Adipose tissue (tissue), 3 donors: ENCODE data around the gene SPRYD7. TPM values are rescaled to one million over a fixed set of nuclear protein-coding genes. Genes with fewer than 3 reads are reported as not detected.
"Not testable (repeated sequence)": the region's sequence is repeated elsewhere in the genome, so short reads cannot be mapped to it uniquely, and the experiment has no call there.

Source experiments
- H3K27ac ChIP-seq: one replicate; pipeline ENCODE4 v1.5.1; 2013; ENCODE audit warnings: low read depth, low read length
- WGBS, 3 donors: extraction: QIAGEN DNeasy Blood & Tissue Kit; methylation state at CpG; one replicate each; pipeline ENCODE4 v1.1.7; 2013; 5-methylcytosine and 5-hydroxymethylcytosine counted together
- polyA plus RNA-seq, 3 donors: library from polyadenylated mRNA; stranded (reverse); fragments of 200-250 nt; gene quantifications; one replicate each; pipeline ENCODE4 v1.2.3, GENCODE V29; 2013
- donor health status: healthy with polysubstance abuse.
- donor health status: Bipolar disorder and iron deficiency.
- donor health status: healthy.

SPRYD7 gene
- polyA plus RNA-seq, 3 donors, result 3.1 to 6.7 (median 4.7) TPM

DNA sequence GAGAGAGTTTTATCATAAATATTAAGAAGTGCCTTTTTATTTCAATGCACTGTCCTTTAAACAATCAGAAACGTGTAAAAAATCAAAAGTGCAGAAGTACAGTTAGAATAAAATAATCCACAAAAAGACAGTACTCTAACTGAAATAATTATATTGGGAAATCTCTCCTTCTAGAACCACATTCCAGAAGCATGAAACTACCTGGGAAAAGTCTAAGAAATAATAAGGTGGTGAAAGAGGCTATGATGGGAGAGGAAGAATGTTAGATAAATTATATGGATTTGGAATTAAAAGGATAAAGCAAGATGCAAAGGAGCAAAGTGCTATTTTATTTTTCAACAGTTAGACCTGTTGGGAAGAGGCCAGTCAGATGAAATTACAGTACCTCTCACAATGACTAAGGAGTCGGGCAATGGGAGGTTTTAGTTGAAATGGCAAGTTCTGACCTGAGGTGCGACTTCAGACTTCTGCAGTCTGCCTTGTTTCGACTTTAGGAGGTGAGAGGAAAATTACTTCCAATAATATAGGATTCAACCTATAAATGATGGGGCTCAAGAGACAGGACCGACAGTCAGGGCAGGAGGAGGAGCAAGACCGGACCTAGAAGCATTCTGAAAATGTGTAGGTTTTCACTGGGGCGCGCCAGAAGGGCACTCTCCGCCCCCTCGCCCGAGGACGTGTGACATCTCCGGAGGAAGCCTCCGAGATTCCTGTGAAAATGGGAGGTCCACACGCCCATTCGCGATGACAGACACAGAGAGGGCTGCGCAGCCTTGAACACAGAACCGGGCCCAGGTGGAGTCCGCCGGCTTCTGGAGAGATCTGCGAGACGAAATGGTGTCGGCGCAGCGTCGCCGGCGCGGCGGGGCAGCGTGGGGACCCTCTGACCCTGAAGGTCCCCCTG, 717 bp downstream of the SPRYD7 start:
- 2% methylated on average over 32 of the region's 32 CpGs for WGBS, 3 donors
- H3K27ac ChIP-seq, result no peak overlapping the region

GRCh38 chr13:49933511-49933910, 2.6 kb downstream of the SPRYD7 start:
- no peak overlapping the region for H3K27ac ChIP-seq
- 92 to 96% (median 95%) methylated on average over 7 of the region's 7 CpGs for WGBS, 3 donors

DNA sequence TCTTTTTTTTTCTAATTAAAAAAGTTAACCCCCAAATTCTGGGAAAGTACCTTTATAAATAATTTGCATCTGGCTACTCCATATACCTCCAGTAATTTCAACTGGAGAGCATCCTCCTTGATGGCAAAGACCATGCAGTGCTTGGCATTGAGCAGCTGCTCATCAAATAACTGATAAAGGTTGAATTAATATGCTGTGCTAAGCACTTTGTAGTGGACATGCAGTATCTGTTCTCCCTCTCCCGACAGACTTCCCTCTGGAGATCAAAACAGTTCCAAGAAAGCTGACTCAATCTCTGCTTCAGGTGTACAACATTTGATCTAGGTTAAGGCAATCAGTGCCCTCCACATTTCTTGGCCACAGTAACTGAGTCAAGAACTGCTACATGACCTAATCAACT, 3.3 kb downstream of the SPRYD7 start:
- 27 to 60% (median 47%) methylated on average over 1 of the region's 1 CpG for WGBS, 3 donors
- H3K27ac ChIP-seq, result no peak overlapping the region

GRCh38 chr13:49932066-49932465, 4.1 kb downstream of the SPRYD7 start:
- H3K27ac ChIP-seq, result no peak overlapping the region
- 79 to 93% (median 92%) methylated on average over 2 of the region's 2 CpGs for WGBS, 3 donors

- 62 to 83% (median 66%) methylated on average over 3 of the region's 3 CpGs for WGBS, 3 donors
- no peak overlapping the region for H3K27ac ChIP-seq
These were observed 8.4 kb downstream of the SPRYD7 start for GRCh38 chr13:49927755-49928154.

DNA sequence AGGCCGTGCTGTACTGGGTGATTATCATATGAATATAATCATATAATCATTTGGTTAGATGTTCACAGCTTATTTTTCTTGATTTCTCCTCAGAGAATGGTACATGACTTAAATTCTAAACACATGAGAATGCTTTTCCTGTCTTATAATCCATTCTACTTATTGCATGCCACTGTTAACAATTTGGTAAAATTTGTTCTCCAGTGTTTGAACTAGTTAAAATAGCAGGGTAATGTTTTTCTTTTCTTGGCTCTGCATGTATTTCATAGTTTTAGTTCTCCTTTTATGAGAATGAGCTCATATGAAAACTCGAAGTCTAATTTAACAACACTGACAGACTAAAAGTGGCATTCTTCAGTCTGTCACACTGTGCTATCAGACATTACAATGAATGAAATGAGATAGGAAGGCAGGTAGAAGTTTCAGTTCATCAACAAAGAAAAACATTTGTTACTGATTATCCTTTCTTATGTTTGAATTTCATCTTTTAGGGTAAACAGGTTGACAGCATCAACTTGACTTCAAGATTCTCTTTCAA, 10.2 kb downstream of the SPRYD7 start:
- H3K27ac ChIP-seq, result no peak overlapping the region
- 86 to 91% (median 89%) methylated on average over 2 of the region's 2 CpGs for WGBS, 3 donors

- no peak overlapping the region for H3K27ac ChIP-seq
These were observed 13.8 kb downstream of the SPRYD7 start for GRCh38 chr13:49922301-49922700.

GRCh38 chr13:49920969-49921368, 15.2 kb downstream of the SPRYD7 start:
- 88 to 96% (median 95%) methylated on average over 4 of the region's 4 CpGs for WGBS, 3 donors
- H3K27ac ChIP-seq, result not testable (repeated sequence)

DNA sequence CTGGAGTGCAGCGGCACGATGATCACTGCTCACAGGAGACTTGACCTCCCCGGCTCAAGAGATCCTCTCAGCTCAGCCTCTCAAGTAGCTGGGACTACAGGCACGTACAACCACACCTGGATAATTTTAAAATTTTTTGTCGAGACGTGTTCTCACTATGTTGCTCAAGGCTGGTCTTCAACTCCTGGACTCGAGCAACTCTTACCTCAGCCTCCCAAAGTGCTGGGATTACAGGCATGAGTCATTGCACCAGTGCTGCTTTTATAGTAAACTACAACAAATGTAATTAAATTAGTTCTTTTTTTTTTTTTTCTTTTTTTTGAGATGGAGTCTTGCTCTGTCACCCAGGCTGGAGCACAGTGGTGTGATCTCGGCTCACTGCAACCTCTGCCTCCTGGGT, 18.0 kb downstream of the SPRYD7 start:
- 97 to 98% (median 97%) methylated on average over 8 of the region's 8 CpGs for WGBS, 3 donors
- not testable (repeated sequence) for H3K27ac ChIP-seq

DNA sequence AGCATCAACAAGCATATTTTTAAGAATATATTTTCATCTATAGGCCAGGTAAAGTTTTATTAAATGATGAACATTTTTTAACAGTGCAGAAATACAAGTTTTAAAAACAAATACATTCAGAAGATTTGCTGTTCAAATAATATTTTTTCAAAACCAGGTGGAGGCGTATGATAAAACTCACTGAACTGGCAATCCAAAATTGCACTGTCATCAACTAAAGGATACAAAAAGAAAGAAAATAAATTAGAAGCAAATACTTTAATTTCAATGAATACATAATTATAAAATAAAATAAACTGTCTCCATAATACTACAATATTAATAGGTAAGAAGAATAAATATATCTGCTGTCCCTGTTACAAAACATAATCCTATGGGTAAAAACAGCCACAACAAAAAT, 21.2 kb downstream of the SPRYD7 start:
- 83 to 97% (median 96%) methylated on average over 1 of the region's 1 CpG for WGBS, 3 donors

GRCh38 chr13:49908637-49909036, 27.5 kb downstream of the SPRYD7 start:
- H3K27ac ChIP-seq, result no peak overlapping the region
- 78 to 86% (median 82%) methylated on average over 5 of the region's 5 CpGs for WGBS, 3 donors

More for the DNA sequence above, 21.2 kb downstream of the SPRYD7 start:
- H3K27ac ChIP-seq, result no peak overlapping the region

DNA sequence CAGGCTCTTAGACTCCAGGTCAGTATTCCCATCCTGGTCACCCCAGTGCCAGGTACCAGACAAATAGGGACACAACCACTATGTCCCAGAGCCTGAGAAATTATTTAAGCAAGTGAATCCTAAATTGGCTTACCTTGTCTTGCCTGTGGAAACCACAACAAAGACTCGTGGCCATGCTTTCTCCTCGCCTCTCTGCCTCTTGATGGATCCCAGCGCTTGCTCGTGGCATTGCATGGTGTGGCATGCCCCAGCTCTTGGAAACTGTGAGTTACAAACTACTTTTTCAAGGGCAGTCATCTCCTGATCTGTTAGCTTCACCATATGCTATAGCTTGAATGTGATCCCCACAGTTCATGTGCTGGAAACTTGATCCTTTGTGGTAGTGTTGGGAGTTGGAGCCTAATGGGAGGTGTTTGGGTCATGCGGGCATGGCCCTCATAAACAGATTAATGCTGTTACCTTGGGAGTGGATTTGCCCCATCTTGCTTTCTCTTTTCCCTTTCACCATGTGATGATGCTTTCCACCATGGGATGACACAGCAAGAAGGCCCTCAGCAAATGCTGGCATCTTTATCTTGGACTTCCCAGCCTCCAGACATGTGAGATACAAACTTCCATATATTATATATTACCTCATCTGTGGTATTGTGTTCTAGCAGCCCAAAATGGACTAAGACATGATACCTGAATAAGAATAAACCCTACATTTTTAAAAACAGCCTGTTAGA, 31.2 kb downstream of the SPRYD7 start:
- WGBS, 3 donors, result 89 to 92% (median 90%) methylated on average over 5 of the region's 5 CpGs
- H3K27ac ChIP-seq, result no peak overlapping the region

DNA sequence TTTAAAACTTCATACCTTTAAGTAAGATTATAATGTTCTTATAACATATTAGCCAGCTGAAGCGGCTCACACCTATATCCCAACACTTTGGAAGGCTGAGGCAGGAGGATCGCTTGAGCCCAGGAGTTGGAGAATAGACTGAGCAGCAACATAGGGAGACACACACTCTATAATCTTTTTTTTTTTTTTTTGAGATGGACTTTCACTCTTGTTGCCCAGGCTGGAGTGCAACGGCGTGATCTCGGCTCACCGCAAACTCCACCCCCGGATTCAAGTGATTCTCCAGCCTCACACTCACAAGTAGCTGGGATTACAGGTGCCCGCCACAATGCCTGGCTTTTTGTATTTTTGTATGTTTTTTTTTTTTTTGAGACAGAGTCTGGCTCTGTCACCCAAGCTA, 37.3 kb downstream of the SPRYD7 start:
- H3K27ac ChIP-seq, result no peak overlapping the region
- 90 to 97% (median 93%) methylated on average over 8 of the region's 8 CpGs for WGBS, 3 donors

GRCh38 chr13:49897713-49898112, 38.4 kb downstream of the SPRYD7 start:
- WGBS, 3 donors, result 80 to 91% (median 88%) methylated on average over 3 of the region's 3 CpGs
- no peak overlapping the region for H3K27ac ChIP-seq

DNA sequence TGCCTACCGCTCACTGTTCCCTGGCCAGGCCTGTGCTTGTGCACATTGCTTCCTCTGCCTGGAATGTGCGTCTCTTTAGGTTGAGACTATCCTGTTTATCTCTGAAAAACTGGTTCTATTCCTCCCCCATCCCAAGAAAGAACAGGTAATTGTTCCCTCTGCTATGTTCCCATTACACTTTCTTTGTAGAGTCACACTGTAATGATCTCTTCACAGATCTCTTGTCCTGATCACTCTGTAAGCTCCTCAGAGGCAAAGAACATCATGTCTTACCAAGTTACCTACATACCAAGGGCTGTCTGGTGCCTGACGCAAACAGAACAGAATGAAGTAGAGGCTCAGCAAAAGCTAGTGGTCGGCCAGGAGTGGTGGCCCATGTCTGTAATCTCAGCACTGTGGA, 40.3 kb downstream of the SPRYD7 start:
- 92 to 94% (median 93%) methylated on average over 4 of the region's 4 CpGs for WGBS, 3 donors

GRCh38 chr13:49893591-49893990, 42.5 kb downstream of the SPRYD7 start:
- no peak overlapping the region for H3K27ac ChIP-seq
- 87 to 97% (median 95%) methylated on average over 3 of the region's 3 CpGs for WGBS, 3 donors

More for the DNA sequence above, 40.3 kb downstream of the SPRYD7 start:
- H3K27ac ChIP-seq, result no peak overlapping the region

DNA sequence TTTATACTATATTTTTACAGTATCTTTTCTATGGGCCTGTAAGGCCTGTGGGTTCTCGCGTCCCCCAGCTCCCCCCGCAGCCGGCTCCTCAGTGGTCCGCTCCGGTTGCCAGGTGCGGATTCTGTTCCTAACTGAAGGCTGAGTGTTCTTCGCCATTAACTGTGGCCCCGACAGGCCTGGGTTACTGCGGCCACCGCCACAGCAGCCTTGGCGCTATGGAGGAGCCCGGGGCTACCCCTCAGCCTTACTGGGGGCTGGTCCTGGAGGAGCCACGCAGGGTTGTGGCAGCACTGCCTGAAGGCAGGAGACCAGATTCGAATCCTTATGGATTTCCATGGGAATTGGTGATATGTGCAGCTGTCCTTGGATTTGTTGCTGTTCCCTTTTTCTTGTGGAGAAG, 45.8 kb downstream of the SPRYD7 start:
- 91 to 94% (median 91%) methylated on average over 15 of the region's 15 CpGs for WGBS, 3 donors
- no peak overlapping the region for H3K27ac ChIP-seq

- 95 to 98% (median 98%) methylated on average over 3 of the region's 3 CpGs for WGBS, 3 donors
- H3K27ac ChIP-seq, result no peak overlapping the region
These were observed 57.5 kb downstream of the SPRYD7 start for GRCh38 chr13:49878682-49879081.

- 80 to 94% (median 92%) methylated on average over 3 of the region's 3 CpGs for WGBS, 3 donors
- H3K27ac ChIP-seq, result no peak overlapping the region
These were observed 58.4 kb downstream of the SPRYD7 start for GRCh38 chr13:49877629-49878218.
